Measurements from ENCODE around the gene DISC1.

DNA sequence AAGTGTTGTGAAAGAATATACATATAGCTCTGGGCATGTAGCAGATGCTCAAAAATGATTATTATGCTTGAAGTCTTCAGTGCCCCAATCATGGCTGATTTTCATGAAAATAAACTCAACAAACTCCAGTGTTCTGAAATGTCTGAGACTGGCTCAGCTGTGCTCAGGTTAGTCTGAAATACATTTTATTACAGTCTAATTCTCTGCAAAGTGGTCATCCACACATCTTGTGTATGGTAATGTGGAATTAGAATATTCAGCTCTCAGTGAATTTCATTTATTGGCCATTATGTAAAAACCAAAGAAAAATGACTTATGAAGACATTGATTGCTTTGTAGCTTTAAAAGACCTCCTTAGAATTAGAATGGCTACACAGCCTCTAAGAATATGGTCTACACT, 109.9 kb downstream of the DISC1 start:
- TF ChIP-seq, protein P1, sequence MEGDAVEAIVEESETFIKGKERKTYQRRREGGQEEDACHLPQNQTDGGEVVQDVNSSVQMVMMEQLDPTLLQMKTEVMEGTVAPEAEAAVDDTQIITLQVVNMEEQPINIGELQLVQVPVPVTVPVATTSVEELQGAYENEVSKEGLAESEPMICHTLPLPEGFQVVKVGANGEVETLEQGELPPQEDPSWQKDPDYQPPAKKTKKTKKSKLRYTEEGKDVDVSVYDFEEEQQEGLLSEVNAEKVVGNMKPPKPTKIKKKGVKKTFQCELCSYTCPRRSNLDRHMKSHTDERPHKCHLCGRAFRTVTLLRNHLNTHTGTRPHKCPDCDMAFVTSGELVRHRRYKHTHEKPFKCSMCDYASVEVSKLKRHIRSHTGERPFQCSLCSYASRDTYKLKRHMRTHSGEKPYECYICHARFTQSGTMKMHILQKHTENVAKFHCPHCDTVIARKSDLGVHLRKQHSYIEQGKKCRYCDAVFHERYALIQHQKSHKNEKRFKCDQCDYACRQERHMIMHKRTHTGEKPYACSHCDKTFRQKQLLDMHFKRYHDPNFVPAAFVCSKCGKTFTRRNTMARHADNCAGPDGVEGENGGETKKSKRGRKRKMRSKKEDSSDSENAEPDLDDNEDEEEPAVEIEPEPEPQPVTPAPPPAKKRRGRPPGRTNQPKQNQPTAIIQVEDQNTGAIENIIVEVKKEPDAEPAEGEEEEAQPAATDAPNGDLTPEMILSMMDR (conservative IDR thresholded peaks at IDR 0.05): no peak
- no peak for TF ChIP-seq ZFX (IDR thresholded peaks at IDR 0.05)
